HG03025 (cell line): ENCODE data around the gene SPPL2B.
"Not testable (repeated sequence)": the region's sequence is repeated elsewhere in the genome, so short reads cannot be mapped to it uniquely, and the experiment has no call there.

Experiments used
- ATAC-seq: cut with Tn5 transposase; IDR thresholded peaks from one replicate; pipeline ENCODE4 v1.9.1; 2021; ENCODE audit warnings: mild to moderate bottlenecking, moderate library complexity; ENCODE audit not compliant: unreplicated experiment, low FRiP score

SPPL2B gene

GRCh38 chr19:2374808-2375207, 46.3 kb downstream of the SPPL2B start:
- ATAC-seq: no peak

DNA sequence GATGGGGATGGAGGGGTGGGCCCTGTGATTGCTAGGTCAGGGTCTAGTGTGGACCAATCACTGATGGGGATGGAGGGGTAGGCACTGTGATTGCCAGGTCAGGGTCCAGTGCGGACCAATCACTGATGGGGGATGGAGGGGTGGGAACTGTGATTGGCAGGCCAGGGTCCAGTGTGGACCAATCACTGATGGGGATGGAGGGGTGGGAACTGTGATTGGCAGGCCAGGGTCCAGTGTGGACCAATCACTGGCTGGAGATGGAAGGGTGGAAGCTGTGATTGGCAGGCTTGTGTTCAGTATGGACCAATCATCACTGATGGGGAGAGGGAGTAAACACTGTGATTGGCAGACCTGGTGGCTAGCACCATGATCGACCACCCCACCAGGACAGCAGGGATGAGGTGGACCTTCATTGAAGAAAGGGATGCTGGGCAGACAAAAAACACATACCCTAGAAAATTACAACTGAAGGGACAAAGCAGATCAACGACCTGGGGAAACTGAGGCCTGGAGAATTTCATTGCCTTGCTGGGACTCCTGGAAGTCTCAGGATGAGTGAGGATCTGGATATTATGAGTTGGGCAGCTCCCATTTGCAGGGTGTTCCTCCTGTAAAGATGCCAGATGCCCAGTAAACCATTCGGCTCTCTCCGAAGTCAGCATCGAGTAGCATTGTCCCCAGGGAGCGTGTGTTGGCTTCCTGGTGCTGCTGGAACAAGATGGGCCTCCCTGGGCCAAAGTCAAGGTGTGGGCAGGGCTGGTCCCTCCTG, 47.1 kb downstream of the SPPL2B start:
- no peak for ATAC-seq

GRCh38 chr19:2376784-2377519, 48.5 kb downstream of the SPPL2B start:
- ATAC-seq: no peak

- no peak for ATAC-seq
Measured at GRCh38 chr19:2380567-2380966, 52.1 kb downstream of the SPPL2B start.

DNA sequence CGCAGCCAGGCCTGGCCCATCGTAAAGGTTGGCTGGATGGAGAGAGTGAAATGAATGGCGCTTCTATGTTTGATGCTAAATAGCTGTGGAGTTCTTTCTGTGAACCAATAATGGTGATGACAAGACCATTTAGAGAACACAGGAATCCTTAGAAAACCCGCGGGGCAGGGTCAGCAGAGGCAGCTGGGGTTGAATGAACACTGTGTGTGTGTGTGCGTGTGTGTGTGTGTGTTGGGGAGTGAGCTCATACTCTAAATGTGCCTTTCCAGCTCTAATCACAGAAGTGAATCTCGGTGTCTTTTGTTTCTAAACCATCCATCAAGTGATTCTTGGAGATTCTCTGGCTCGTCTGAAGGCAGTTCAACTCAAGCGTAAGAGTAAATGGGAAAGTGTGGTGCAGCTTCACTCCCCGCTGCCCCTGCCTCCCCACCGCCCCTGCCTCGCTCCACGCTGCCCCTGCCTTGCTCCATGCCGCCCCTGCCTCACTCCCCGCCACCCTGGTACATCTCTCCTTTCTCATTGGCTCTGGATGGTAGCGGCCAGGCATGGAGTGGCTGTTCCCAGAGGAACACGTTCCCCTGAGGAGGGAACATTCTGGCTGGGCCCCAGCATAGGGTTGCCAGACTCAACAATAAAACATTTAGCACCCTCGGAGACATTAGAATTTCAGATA, 52.8 kb downstream of the SPPL2B start:
- ATAC-seq: no peak

DNA sequence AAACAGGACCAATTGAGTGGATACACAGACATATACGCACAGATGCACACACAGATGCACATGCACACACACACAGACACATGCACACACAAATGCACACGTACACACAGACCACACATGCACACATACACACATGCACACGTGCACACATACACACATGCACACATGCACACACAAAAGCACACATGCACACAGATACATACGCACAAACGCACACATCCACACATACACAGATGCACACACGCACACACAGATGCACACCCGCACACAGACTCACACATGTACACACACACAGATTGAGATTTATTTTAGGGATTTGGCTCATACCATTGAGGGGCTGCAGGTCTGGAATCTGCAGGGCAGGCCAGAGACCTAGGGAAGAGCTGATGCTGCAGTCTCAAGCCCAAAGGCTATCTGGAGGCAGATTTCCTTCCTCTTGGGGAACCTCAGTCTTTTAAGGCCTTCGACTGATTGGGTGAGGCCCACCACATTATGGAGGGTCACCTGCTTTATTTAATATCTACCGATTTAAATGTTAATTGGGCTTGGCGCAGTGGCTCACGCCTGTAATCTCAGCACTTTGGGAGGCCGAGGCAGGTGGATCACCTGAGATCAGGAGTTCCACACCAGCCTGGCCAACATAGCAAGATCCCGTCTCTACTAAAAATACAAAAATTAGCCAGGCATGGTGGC, 54.2 kb downstream of the SPPL2B start:
- ATAC-seq: no peak

DNA sequence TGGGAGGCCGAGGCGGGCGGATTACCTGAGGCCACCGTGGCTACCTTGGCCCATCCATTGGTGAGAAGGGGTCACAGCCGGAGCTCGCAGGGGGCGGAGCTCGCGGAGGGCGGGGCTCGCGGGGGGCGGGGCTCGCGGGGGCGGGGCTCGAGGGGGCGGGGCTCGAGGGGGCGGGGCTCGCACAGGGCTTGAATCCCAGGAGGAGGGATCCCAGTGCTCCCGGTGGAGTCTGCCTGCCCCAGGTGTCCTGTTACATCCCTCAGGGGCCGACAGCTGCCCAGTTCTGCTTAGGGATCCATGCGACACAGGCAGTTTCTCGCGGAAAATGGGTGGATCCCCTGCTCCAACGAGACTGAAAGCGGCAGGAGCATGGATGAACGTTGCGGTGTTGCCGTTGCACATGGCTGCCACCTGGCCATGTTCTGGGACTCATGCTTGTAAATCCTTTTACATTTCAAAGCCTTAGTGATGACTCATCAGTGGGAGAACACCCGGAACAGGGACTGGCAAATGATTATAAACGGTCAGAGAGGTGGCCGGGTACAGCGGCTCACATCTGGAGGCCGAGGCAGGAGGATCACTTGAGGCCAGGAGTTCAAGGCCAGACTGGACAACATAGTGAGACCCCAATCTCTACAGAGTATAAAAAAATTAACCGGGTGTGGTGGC, 56.7 kb downstream of the SPPL2B start:
- no peak for ATAC-seq

DNA sequence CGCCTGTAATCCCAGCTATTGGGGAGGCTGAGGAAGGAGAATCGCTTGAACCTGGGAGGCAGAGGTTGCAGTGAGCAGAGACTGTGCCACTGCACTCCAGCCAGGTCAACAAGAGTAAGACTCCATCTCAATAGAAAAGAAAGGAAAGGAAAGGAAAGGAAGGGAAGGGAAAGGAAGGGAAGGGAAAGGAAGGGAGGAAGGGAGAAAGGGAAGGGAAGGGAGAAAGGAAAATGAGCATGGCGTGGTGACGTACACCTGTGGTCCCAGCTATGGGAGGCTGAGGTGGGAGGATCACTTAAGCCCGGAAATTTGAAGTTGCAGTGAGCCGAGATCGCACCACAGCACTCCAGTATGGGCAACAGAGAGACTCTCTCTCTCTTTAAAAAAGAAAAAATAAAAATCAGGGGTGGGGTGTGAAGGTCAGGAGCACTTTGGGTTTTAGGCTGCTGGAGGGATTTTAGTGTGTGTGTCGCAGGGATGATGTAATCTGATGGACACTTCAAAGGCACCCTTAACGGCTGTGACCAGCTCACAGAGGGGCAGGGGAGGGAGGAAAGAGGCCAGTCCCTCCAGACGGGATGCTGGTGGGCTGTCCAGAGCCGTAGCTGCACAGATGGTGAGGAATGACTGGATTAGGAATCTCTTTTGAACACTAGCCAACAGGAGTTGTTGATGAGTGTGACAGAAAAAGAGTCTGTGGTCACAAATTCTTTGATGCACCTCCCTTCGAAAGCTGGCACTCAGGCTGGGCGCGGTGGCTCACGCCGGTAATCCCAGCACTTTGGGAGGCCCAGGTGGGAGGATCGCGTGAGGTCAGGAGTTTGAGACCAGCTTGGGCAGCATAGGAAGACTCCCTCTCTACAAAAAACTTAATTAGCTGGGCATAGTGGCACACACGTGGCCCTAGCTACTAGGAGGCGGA, 59.1 kb downstream of the SPPL2B start:
- ATAC-seq: no peak

- no peak for ATAC-seq
Measured at GRCh38 chr19:2389594-2389993, 61.1 kb downstream of the SPPL2B start.

GRCh38 chr19:2391118-2391725, 62.7 kb downstream of the SPPL2B start:
- no peak for ATAC-seq

DNA sequence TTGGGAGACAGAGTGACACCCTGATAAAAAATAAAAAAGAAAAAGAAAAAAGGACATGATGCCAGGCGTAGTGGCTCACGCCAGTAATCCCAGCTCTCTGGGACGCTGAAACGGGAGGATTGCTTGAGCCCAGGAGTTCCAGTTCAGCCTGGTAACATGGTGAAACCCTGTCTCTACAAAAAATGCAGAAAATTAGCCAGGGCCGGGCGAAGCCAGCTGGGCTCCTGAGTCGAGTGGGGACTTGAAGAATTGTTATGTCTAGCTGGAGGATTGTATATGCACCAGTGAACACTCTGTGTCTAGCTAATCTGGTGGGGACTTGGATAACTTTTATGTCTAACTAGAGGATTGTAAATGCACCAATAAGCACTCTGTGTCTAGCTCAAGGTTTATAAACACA, 63.9 kb downstream of the SPPL2B start:
- ATAC-seq: no peak

- not testable (repeated sequence) for ATAC-seq
Measured at GRCh38 chr19:2392899-2393298, 64.4 kb downstream of the SPPL2B start.

- ATAC-seq: no peak
Measured at GRCh38 chr19:2394054-2394441, 65.6 kb downstream of the SPPL2B start.

DNA sequence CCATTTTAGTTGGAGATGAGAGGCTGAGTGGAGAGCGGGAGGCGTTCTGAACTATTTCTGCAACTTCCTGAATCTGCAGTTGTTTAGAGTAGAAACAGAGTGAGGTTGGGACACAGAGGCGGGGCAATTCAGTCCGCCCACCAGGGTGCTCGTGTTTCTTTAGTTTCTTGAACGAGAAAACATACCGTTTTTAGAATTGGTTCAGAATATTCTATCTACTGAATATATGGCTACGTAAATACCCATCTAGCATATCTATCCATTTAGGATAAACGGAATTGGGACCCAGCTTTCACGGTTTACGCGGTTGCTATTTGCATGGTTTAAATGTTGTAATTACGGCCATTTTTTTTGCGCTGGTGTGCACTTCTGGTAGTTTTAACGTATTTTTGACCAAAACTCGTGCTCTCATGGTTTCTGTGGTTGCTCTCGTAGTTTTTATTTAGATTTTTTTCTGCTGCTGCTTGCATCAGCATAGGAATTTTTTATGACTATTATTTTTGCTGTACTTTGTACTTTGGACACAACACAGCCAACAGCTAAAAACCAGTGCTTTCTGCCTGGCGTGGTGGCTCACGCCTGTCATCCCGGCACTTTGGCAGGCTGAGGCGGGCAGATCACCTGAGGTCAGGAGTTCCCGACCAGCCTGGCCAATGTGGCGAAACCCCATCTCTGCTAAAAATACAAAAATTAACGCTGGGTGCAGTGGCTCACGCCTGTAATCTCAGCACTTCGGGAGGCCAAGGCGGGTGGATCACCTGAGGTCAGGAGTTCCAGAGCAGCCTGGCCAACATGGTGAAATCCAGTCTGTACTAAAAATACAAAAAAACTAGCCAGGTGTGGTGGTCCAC, 66.2 kb downstream of the SPPL2B start:
- ATAC-seq: no peak

- not testable (repeated sequence) for ATAC-seq
Measured at GRCh38 chr19:2395293-2395829, 66.9 kb downstream of the SPPL2B start.

DNA sequence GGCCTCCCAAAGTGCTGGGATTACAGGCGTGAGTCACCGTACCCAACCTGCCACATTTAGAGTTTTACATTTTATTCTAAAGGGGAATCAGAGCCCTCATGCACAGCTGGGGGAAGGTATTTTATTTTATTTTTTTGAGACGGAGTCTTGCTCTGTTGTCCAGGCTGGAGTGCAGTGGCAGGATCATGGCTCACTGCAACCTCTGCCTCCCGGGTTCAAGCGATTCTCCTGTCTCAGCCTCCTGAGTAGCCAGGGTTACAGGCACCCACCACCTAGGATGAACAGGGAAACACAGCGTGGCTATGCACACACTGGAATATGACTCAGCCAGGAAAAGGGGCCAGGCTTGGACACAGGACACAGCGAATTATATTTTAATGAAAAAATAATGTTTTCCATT, 68.7 kb downstream of the SPPL2B start:
- not testable (repeated sequence) for ATAC-seq

GRCh38 chr19:2398735-2399305, 70.3 kb downstream of the SPPL2B start:
- no peak for ATAC-seq
